ENCODE measurements around the gene PPAT. TPM values are rescaled to one million over a fixed set of nuclear protein-coding genes. Genes with fewer than 3 reads are reported as not detected.
"Not testable (repeated sequence)": the region's sequence is repeated elsewhere in the genome, so short reads cannot be mapped to it uniquely, and the experiment has no call there.

Gene PPAT
- total RNA-seq (1 to 10 TPM; 9.5 to 9.6 TPM), total RNA-seq (13.9 to 30.7 reads per million in 2 donors)

DNA sequence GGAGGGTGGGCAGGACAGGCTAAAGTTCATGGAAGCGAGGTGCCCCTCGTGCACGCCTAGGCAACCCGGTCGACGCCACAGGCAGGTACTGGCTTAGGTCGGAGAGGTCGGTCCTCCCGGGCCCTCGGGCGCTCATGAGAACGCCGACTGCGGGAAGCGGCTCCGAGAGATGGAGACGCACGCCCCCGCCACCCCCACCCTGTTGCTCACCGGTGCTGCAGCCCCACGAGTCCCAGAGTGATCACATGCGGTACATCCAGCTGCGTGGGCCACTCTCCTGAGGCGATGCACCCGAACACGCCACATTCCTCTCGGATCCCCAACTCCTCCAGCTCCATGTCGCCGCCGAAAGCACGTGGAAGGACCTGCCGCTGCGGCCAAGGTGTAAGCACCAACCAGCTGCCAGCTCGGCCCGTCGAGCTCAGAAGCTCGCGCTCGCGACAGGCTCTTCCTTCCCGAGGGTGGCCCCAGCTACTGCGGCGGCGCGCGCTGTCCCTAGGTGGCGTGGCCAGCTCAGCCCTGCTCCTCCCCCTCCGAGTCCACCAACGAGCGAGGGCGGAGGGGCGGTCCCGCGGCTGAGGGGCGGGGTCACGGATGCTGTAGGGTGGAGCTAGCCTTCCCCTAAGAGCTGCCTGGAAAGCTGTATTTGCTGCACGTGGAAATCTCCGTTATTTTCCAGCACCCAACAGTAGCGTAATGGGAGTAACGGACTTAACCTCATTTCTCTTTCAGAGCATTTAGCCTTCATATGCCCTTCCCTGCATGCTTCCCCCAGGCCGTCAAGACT lies at the start of gene PPAT:
Gene PPAT, minus strand, starts transcription at position 476 of the 787 bp plus-strand sequence. Its CDS starts 138 bp downstream, at position 338.
- H3K27me3 Mint-ChIP-seq, result no peaks in the 10 kb centered on the region
- peak within 1 kb of the TSS; percentile 98 for H3K4me3 Mint-ChIP-seq
- peak within 1 kb of the TSS; percentile 95 for H3K27ac Mint-ChIP-seq
- DNase-seq (peak; percentile 98 to 99 (median 98)), ATAC-seq (peak; percentile 85)
- H3K4me1 Mint-ChIP-seq, result peaks cover 33% of the 10 kb centered on the region
- H3K36me3 Mint-ChIP-seq (ENCODE audit: low read depth), result peaks cover 6% of the 10 kb centered on the region
- no peaks in the 10 kb centered on the region for H3K9me3 ChIP-seq (ENCODE audit: control insufficient read depth, low read length, poor library complexity, severe bottlenecking)

DNA sequence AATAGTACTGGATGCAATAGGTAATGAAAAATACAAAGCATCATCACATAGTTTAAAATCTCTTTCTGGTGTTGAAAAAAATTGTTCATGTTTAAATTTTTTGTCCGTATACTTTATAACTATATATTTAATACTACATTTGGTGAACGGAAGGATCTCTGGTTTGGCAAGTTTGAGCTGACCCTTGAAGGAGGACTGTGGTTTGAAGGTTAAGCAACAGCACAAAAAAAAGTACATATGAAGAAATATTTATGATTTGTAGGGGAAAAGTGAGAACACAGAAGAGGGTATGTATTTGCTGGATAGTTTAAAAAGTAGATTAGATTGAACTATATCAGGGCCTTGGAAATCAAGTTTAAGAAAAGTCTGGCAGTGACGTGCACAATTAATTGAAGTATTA lies 45.3 kb upstream of the PPAT start:
- no peaks in the 10 kb centered on the region for H3K9me3 ChIP-seq (ENCODE audit: control insufficient read depth, low read length, poor library complexity, severe bottlenecking)
- Mint-ChIP-seq H3K27me3 (no peaks in the 10 kb centered on the region), H3K27ac (peak overlapping the region; percentile 45), H3K4me3 (no peak overlapping the region), H3K4me1 (peaks cover 2% of the 10 kb centered on the region), H3K36me3 (ENCODE audit: low read depth) (peaks cover 5% of the 10 kb centered on the region)
- ATAC-seq (no peak), DNase-seq (no peak)

DNA sequence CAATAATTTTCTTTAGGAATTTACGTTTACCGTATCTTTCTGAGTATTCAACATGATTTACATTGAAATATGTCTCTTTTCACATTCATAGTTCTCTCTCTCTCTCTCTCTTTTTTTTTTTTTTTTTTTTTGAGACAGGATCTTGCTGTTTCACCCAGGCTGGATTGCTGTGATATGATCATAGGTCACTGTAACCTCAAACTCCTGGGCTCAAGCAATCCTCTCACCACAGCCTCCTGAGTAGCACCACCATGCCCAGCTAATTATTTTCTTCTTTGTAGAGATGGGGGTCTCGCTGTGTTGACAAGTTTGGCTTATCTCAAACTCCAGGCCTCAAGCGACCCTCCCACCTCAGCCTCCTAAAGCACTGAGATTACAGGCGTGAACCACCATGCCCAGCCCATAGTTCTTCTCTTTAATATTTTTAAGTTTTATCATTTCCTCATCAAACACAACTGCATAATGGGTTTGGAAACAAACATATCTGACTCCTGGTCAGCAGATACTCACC lies 41.8 kb upstream of the PPAT start:
- no peak for ATAC-seq
- no peak overlapping the region for H3K4me3 Mint-ChIP-seq
- no peaks in the 10 kb centered on the region for H3K27me3 Mint-ChIP-seq
- peaks cover 5% of the 10 kb centered on the region for H3K36me3 Mint-ChIP-seq (ENCODE audit: low read depth)
- H3K9me3 ChIP-seq (ENCODE audit: control insufficient read depth, low read length, poor library complexity, severe bottlenecking), result no peaks in the 10 kb centered on the region
- H3K4me1 Mint-ChIP-seq, result peaks cover 5% of the 10 kb centered on the region
- H3K27ac Mint-ChIP-seq, result peak overlapping the region; percentile 60
- DNase-seq, result no peak

DNA sequence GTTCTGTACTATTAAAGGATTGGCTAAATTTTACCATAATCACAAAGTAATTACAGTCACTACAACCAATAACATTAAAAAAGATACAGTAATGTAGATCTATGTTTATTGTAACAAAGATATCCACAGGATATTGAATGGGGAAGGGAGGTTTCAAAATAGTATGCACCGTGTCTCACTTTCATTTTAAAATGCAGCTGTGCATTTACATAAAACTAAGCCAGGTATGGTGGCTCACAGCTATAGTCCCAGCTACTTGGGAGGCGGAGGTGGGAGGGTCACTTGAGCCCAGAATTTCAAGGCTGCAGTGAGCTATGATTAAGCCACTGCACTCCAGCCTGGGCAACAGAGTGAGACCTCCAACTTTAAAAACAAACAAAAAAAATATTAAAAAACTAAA lies 40.5 kb upstream of the PPAT start:
- H3K27ac Mint-ChIP-seq, result no peak overlapping the region
- H3K36me3 Mint-ChIP-seq (ENCODE audit: low read depth), result peaks cover 7% of the 10 kb centered on the region
- no peaks in the 10 kb centered on the region for H3K27me3 Mint-ChIP-seq
- no peaks in the 10 kb centered on the region for H3K9me3 ChIP-seq (ENCODE audit: control insufficient read depth, low read length, poor library complexity, severe bottlenecking)
- no peak overlapping the region for H3K4me3 Mint-ChIP-seq
- no peak for DNase-seq
- ATAC-seq, result no peak
- peaks cover 5% of the 10 kb centered on the region for H3K4me1 Mint-ChIP-seq

DNA sequence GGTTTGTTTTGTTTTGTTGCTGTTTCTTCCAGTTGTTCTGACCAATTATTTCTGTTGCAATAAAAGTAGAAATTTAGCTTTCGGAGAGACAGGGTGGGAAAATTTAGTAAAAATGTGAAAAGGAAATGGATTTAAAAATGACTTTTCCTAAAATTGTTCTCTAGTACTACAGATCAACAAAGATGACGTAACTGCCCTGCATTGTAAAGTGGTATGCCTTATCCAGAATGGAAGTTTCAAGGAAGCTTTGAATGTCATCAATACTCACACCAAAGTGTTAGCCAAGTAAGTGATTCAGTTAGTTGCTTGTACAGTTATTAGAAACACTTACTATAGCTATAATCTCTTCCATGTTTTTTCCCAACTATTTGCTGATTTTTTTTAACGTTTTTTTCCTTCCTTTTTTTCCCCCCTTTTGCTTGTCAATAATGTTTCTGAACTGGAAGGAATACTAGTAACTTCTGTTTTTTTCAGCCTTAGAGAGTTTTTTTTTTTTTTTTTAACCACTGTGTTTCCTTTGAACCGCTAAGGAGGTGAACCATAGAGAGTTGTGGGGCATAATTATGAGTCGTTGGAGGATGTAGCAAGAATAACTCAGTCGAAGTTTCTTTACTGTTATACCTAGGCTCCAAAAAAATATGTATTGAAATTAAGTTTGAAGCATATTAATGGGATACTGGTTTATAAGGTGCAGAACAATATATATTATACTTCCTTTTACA lies 34.2 kb upstream of the PPAT start:
- H3K27ac Mint-ChIP-seq, result peak overlapping the region; percentile 56
- H3K9me3 ChIP-seq (ENCODE audit: control insufficient read depth, low read length, poor library complexity, severe bottlenecking), result no peaks in the 10 kb centered on the region
- DNase-seq (no peak), ATAC-seq (no peak)
- peak overlapping the region; percentile 72 for H3K4me3 Mint-ChIP-seq
- no peaks in the 10 kb centered on the region for H3K27me3 Mint-ChIP-seq
- peaks cover 6% of the 10 kb centered on the region for H3K36me3 Mint-ChIP-seq (ENCODE audit: low read depth)
- H3K4me1 Mint-ChIP-seq, result peaks cover 43% of the 10 kb centered on the region

DNA sequence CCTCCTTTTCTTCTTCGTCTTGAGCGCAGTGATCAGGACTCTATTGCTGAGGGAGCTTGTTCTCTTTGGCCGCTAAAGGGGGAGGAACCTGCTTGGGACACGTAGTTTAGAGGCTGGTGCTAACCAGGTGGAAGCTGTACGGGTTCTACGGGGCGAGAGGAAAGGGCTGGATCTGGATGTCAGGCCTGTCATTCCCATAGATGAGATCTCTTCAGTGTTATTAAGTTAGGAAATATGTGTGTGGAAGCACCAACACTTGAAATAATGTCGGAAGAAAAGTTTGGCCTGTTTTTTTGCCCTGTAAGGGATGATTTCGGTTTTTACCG lies 32.6 kb upstream of the PPAT start:
- Mint-ChIP-seq H3K36me3 (ENCODE audit: low read depth) (peaks cover 6% of the 10 kb centered on the region), H3K27me3 (no peaks in the 10 kb centered on the region), H3K4me1 (peaks cover 46% of the 10 kb centered on the region), H3K4me3 (peak overlapping the region; percentile 99), H3K27ac (peak overlapping the region; percentile 100)
- DNase-seq (no peak), ATAC-seq (peak; percentile 46)
- no peaks in the 10 kb centered on the region for H3K9me3 ChIP-seq (ENCODE audit: control insufficient read depth, low read length, poor library complexity, severe bottlenecking)

DNA sequence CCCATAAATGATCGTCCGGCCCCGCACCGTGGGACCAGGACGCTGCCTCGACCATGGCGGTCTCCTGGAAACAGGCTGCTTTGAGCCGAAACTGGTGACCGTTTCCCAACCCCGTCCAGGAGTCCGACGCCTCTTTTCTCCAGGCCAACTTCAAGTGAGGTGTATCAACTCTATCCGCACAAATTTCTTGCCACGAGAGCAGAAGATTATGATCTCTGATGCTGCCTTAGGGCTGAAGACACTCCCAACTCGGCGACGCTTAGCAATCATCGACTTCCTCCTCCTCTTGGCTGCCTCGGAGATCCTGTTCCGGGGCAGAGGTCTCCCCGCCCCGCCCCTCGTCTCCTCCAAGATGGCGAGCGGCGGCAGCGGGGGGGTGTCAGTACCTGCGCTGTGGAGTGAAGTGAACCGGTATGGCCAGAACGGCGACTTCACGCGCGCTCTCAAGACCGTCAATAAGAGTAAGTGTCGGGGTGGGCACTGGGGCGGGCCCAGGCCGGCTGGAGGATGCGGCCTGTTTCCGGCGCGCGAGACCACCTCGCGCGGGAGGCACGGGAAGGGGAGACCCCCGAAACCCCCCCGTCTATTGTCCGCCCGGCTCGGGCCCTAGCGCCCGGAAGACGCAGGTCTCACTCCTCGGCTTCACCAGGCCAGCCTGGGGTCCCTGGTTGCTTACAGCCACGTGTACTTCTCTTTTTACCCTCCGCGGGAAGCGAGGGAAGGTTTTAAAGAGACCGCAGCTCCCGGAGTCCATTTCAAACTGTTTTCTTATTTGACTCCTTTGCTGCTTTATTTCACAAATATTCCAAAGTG lies 32.1 kb upstream of the PPAT start, which contains the start of gene SRP72:
Gene SRP72, plus strand, starts transcription at position 334 of the 813 bp plus-strand sequence. Its CDS starts 19 bp downstream, at position 353.
- peaks cover 46% of the 10 kb centered on the region for H3K4me1 Mint-ChIP-seq
- H3K27ac Mint-ChIP-seq, result peak within 1 kb of the TSS; percentile 100
- no peaks in the 10 kb centered on the region for H3K9me3 ChIP-seq (ENCODE audit: control insufficient read depth, low read length, poor library complexity, severe bottlenecking)
- H3K36me3 Mint-ChIP-seq (ENCODE audit: low read depth), result peaks cover 6% of the 10 kb centered on the region
- DNase-seq (peak; percentile 85 to 86 (median 86)), ATAC-seq (peak; percentile 98)
- H3K27me3 Mint-ChIP-seq, result no peaks in the 10 kb centered on the region
- H3K4me3 Mint-ChIP-seq, result peak within 1 kb of the TSS; percentile 99

DNA sequence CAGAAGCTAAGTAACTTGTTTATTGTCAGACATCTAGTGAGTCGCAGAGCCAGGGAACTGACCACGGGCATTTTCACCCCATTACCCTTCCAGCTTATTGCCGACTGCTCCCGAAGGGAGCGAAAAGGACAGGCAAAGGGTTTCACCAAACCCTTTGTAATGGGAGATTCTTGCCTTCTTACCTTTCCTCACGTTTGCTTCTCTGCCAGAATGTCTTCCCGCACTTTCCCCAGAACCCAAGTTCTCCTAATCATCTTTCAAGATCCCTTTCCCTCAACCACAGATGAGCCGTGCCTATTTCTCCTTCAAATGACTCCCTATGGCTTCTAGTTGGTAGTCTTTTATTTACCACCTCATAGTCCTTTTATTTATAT lies 31.5 kb upstream of the PPAT start:
- H3K27me3 Mint-ChIP-seq, result no peaks in the 10 kb centered on the region

DNA sequence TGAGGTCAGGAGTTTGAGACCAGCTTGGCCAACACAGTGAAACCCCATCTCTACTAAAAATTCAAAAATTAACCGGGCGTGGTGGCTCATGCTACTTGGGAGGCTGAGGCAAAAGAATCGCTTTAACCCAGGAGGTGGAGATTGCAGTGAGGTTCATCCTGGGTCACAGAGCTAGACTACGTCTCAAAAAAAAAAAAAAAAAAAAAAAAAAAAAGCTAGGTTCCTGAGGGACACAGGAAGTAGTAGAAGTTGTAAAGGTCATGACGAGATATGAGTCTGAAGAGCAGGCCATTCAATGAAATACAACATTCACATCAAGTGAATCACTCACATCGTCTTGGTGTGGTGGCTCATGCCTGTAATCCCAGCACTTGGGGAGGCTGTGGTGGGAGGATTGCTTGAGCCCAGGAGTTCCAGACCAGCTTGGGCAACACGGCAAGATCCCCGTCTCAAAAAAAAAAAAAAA lies 30.9 kb upstream of the PPAT start:
- H3K36me3 Mint-ChIP-seq (ENCODE audit: low read depth); DNase-seq; ATAC-seq; H3K9me3 ChIP-seq (ENCODE audit: control insufficient read depth, low read length, poor library complexity, severe bottlenecking); H3K27me3 Mint-ChIP-seq: not testable (repeated sequence)
- Mint-ChIP-seq H3K4me3 (peak overlapping the region; percentile 99), H3K4me1 (peaks cover 49% of the 10 kb centered on the region), H3K27ac (peak overlapping the region; percentile 100)

More for the DNA sequence above, 31.5 kb upstream of the PPAT start:
- DNase-seq (no peak), ATAC-seq (no peak)
- Mint-ChIP-seq H3K27ac (peak overlapping the region; percentile 100), H3K4me1 (peaks cover 48% of the 10 kb centered on the region), H3K4me3 (peak overlapping the region; percentile 99), H3K36me3 (ENCODE audit: low read depth) (peaks cover 7% of the 10 kb centered on the region)
- no peaks in the 10 kb centered on the region for H3K9me3 ChIP-seq (ENCODE audit: control insufficient read depth, low read length, poor library complexity, severe bottlenecking)

DNA sequence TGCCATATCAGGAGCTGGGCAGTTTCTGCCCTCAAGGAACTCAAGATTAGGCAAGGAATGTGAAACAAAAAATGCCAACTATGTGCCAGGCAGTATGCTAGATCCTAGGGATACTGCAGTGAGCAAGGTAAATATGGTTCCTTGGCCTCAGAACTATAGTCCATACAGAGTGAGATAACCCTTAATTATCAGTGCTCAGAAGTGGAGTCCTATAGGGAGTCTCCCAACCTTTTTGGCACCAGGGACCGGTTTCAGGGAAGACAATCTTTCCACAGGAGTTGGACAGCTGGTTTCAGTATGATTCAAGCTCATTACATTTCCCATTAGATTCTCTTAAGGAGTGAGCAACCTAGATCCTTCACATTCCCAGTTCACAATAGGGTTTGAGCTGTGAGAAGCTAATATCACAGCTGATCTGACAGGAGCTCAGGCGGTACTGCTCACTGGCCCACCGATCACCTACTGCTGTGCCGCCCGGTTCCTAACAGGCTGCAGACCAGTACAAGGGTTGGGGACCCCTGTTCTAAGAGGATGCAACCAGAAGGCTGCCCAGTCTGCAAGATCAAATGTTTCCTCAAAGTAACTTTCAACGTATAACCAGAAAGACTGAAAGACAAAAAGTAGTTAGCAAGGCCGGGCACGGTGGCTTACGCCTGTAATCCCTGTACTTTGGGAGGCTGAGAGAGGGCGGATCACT lies 30.3 kb upstream of the PPAT start:
- peak overlapping the region; percentile 99 for H3K4me3 Mint-ChIP-seq
- DNase-seq (no peak), ATAC-seq (no peak)
- H3K36me3 Mint-ChIP-seq (ENCODE audit: low read depth), result peaks cover 7% of the 10 kb centered on the region
- peaks cover 49% of the 10 kb centered on the region for H3K4me1 Mint-ChIP-seq
- H3K27ac Mint-ChIP-seq, result peak overlapping the region; percentile 100
- H3K27me3 Mint-ChIP-seq, result no peaks in the 10 kb centered on the region
- no peaks in the 10 kb centered on the region for H3K9me3 ChIP-seq (ENCODE audit: control insufficient read depth, low read length, poor library complexity, severe bottlenecking)

DNA sequence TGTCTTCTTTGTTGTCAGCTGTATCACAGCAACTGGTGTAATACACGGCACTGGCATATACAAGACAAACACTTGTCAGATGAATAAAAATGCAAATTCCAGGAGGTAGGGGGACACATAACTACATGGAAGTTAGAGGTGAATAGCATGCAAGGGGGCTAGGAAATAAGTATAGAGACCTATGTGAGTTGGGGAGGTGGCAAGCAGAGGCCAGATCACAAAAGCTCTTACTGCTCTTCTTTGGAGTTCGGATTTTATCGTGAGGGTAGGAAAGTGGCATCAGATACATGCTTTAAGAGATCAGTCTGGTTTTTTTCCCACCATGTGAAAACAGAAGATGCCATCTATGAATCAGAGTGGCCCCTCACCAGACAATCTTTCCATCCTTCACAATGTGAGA lies 29.2 kb upstream of the PPAT start:
- H3K4me1 Mint-ChIP-seq, result peaks cover 45% of the 10 kb centered on the region
- H3K4me3 Mint-ChIP-seq, result no peak overlapping the region
- no peak for DNase-seq
- H3K9me3 ChIP-seq (ENCODE audit: control insufficient read depth, low read length, poor library complexity, severe bottlenecking), result no peaks in the 10 kb centered on the region
- H3K27ac Mint-ChIP-seq, result peak overlapping the region; percentile 100
- peaks cover 11% of the 10 kb centered on the region for H3K36me3 Mint-ChIP-seq (ENCODE audit: low read depth)
- no peaks in the 10 kb centered on the region for H3K27me3 Mint-ChIP-seq
- ATAC-seq, result no peak

DNA sequence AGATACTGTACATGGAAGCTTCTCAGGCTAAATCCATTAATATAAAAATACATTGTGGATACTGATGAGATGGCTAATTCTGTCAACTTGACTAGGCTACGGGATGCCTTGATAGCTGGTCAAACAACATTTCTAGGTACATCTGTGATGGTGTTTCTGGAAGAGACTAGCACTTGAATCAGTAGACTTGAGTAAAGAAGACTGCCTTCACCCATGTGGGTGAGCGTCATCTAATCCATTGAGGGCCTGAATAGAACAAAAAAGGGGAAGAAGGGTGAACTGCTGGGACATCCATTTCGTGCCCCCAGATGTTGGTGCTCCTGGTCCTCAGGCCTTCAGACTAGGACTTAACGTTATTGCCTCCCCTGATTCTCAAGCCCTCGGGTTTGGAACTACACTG lies 28.3 kb upstream of the PPAT start:
- ATAC-seq (no peak), DNase-seq (no peak)
- Mint-ChIP-seq H3K27me3 (no peaks in the 10 kb centered on the region), H3K4me1 (peaks cover 40% of the 10 kb centered on the region), H3K27ac (no peak overlapping the region), H3K4me3 (no peak overlapping the region), H3K36me3 (ENCODE audit: low read depth) (peaks cover 11% of the 10 kb centered on the region)
- no peaks in the 10 kb centered on the region for H3K9me3 ChIP-seq (ENCODE audit: control insufficient read depth, low read length, poor library complexity, severe bottlenecking)
